ENCODE data around the gene ZNF581.

ZNF581 gene

GRCh38 chr19:55687281-55688201 is 44.1 kb downstream of the ZNF581 start:
- Histone ChIP-seq H3K27me3 (ENCODE audit: control insufficient read depth, insufficient read depth, low read length) (no peaks in the 10 kb centered on the region), H3K9me3 (ENCODE audit: control insufficient read depth, insufficient read depth, low read length) (no peaks in the 10 kb centered on the region), H3K27ac (ENCODE audit: low read depth, low read length) (no peak overlapping the region), H3K4me1 (ENCODE audit: control insufficient read depth, insufficient read depth, low read length) (no peaks in the 10 kb centered on the region), H3K9ac (ENCODE audit: low read depth, low read length) (no peak overlapping the region), H3K4me3 (ENCODE audit: low read depth, low read length) (no peak overlapping the region), H3K36me3 (ENCODE audit: control insufficient read depth, insufficient read depth, low read length) (peaks cover 51% of the 10 kb centered on the region)

- Histone ChIP-seq H3K36me3 (ENCODE audit: control insufficient read depth, insufficient read depth, low read length) (peaks cover 57% of the 10 kb centered on the region), H3K9me3 (ENCODE audit: control insufficient read depth, insufficient read depth, low read length) (no peaks in the 10 kb centered on the region), H3K27me3 (ENCODE audit: control insufficient read depth, insufficient read depth, low read length) (no peaks in the 10 kb centered on the region), H3K4me3 (ENCODE audit: low read depth, low read length) (no peak overlapping the region), H3K27ac (ENCODE audit: low read depth, low read length) (no peak overlapping the region), H3K4me1 (ENCODE audit: control insufficient read depth, insufficient read depth, low read length) (no peaks in the 10 kb centered on the region), H3K9ac (ENCODE audit: low read depth, low read length) (no peak overlapping the region)
Measured at GRCh38 chr19:55688422-55689218, 45.2 kb downstream of the ZNF581 start.

- no peak overlapping the region for H3K9ac ChIP-seq (ENCODE audit: low read depth, low read length)
- no peak overlapping the region for H3K4me3 ChIP-seq (ENCODE audit: low read depth, low read length)
- no peaks in the 10 kb centered on the region for H3K27me3 ChIP-seq (ENCODE audit: control insufficient read depth, insufficient read depth, low read length)
- H3K36me3 ChIP-seq (ENCODE audit: control insufficient read depth, insufficient read depth, low read length), result peaks cover 56% of the 10 kb centered on the region
- H3K9me3 ChIP-seq (ENCODE audit: control insufficient read depth, insufficient read depth, low read length), result no peaks in the 10 kb centered on the region
- H3K4me1 ChIP-seq (ENCODE audit: control insufficient read depth, insufficient read depth, low read length), result no peaks in the 10 kb centered on the region
- no peak overlapping the region for H3K27ac ChIP-seq (ENCODE audit: low read depth, low read length)
Measured at GRCh38 chr19:55689411-55690108, 46.1 kb downstream of the ZNF581 start.

GRCh38 chr19:55690109-55690768 is 46.8 kb downstream of the ZNF581 start:
- no peak overlapping the region for H3K4me3 ChIP-seq (ENCODE audit: low read depth, low read length)
- H3K27ac ChIP-seq (ENCODE audit: low read depth, low read length), result no peak overlapping the region
- H3K27me3 ChIP-seq (ENCODE audit: control insufficient read depth, insufficient read depth, low read length), result no peaks in the 10 kb centered on the region
- peaks cover 54% of the 10 kb centered on the region for H3K36me3 ChIP-seq (ENCODE audit: control insufficient read depth, insufficient read depth, low read length)
- no peaks in the 10 kb centered on the region for H3K4me1 ChIP-seq (ENCODE audit: control insufficient read depth, insufficient read depth, low read length)
- no peaks in the 10 kb centered on the region for H3K9me3 ChIP-seq (ENCODE audit: control insufficient read depth, insufficient read depth, low read length)
- H3K9ac ChIP-seq (ENCODE audit: low read depth, low read length), result no peak overlapping the region

GRCh38 chr19:55690769-55691545 is 47.5 kb downstream of the ZNF581 start:
- H3K27ac ChIP-seq (ENCODE audit: low read depth, low read length), result no peak overlapping the region
- no peaks in the 10 kb centered on the region for H3K9me3 ChIP-seq (ENCODE audit: control insufficient read depth, insufficient read depth, low read length)
- no peak overlapping the region for H3K4me3 ChIP-seq (ENCODE audit: low read depth, low read length)
- H3K9ac ChIP-seq (ENCODE audit: low read depth, low read length), result no peak overlapping the region
- H3K27me3 ChIP-seq (ENCODE audit: control insufficient read depth, insufficient read depth, low read length), result no peaks in the 10 kb centered on the region
- peaks cover 52% of the 10 kb centered on the region for H3K36me3 ChIP-seq (ENCODE audit: control insufficient read depth, insufficient read depth, low read length)
- no peaks in the 10 kb centered on the region for H3K4me1 ChIP-seq (ENCODE audit: control insufficient read depth, insufficient read depth, low read length)

GRCh38 chr19:55691561-55692481 is 48.4 kb downstream of the ZNF581 start:
- H3K27ac ChIP-seq (ENCODE audit: low read depth, low read length), result no peak overlapping the region
- H3K9ac ChIP-seq (ENCODE audit: low read depth, low read length), result no peak overlapping the region
- peaks cover 50% of the 10 kb centered on the region for H3K36me3 ChIP-seq (ENCODE audit: control insufficient read depth, insufficient read depth, low read length)
- H3K4me3 ChIP-seq (ENCODE audit: low read depth, low read length), result no peak overlapping the region
- no peaks in the 10 kb centered on the region for H3K4me1 ChIP-seq (ENCODE audit: control insufficient read depth, insufficient read depth, low read length)
- H3K9me3 ChIP-seq (ENCODE audit: control insufficient read depth, insufficient read depth, low read length), result no peaks in the 10 kb centered on the region
- no peaks in the 10 kb centered on the region for H3K27me3 ChIP-seq (ENCODE audit: control insufficient read depth, insufficient read depth, low read length)

GRCh38 chr19:55692681-55693081 is 49.2 kb downstream of the ZNF581 start:
- no peaks in the 10 kb centered on the region for H3K27me3 ChIP-seq (ENCODE audit: control insufficient read depth, insufficient read depth, low read length)
- H3K9ac ChIP-seq (ENCODE audit: low read depth, low read length), result no peak overlapping the region
- H3K4me1 ChIP-seq (ENCODE audit: control insufficient read depth, insufficient read depth, low read length), result no peaks in the 10 kb centered on the region
- peaks cover 54% of the 10 kb centered on the region for H3K36me3 ChIP-seq (ENCODE audit: control insufficient read depth, insufficient read depth, low read length)
- no peak overlapping the region for H3K4me3 ChIP-seq (ENCODE audit: low read depth, low read length)
- no peaks in the 10 kb centered on the region for H3K9me3 ChIP-seq (ENCODE audit: control insufficient read depth, insufficient read depth, low read length)
- no peak overlapping the region for H3K27ac ChIP-seq (ENCODE audit: low read depth, low read length)

- Histone ChIP-seq H3K4me3 (ENCODE audit: low read depth, low read length) (no peak overlapping the region), H3K9ac (ENCODE audit: low read depth, low read length) (no peak overlapping the region), H3K36me3 (ENCODE audit: control insufficient read depth, insufficient read depth, low read length) (peaks cover 55% of the 10 kb centered on the region), H3K4me1 (ENCODE audit: control insufficient read depth, insufficient read depth, low read length) (no peaks in the 10 kb centered on the region), H3K9me3 (ENCODE audit: control insufficient read depth, insufficient read depth, low read length) (no peaks in the 10 kb centered on the region), H3K27ac (ENCODE audit: low read depth, low read length) (no peak overlapping the region), H3K27me3 (ENCODE audit: control insufficient read depth, insufficient read depth, low read length) (no peaks in the 10 kb centered on the region)
Measured at GRCh38 chr19:55693336-55693974, 50.0 kb downstream of the ZNF581 start.

GRCh38 chr19:55694241-55694655 is 50.8 kb downstream of the ZNF581 start:
- Histone ChIP-seq H3K27me3 (ENCODE audit: control insufficient read depth, insufficient read depth, low read length) (no peaks in the 10 kb centered on the region), H3K4me1 (ENCODE audit: control insufficient read depth, insufficient read depth, low read length) (no peaks in the 10 kb centered on the region), H3K4me3 (ENCODE audit: low read depth, low read length) (no peak overlapping the region), H3K36me3 (ENCODE audit: control insufficient read depth, insufficient read depth, low read length) (peaks cover 51% of the 10 kb centered on the region), H3K9ac (ENCODE audit: low read depth, low read length) (no peak overlapping the region), H3K9me3 (ENCODE audit: control insufficient read depth, insufficient read depth, low read length) (no peaks in the 10 kb centered on the region), H3K27ac (ENCODE audit: low read depth, low read length) (no peak overlapping the region)

Data from HUES48 (cell line).